Ovary (tissue), 9 donors: ENCODE results near the gene NRTN. TPM values are rescaled to one million over a fixed set of nuclear protein-coding genes. Genes with fewer than 3 reads are reported as not detected.
A peak's percentile ranks its signal among the peaks of the same experiment; 100 is the strongest.

Source experiments
- DNase-seq, 5 donors: peaks; one replicate each; pipeline ENCODE4 v3.0.0-alpha.2; 2019 to 2020
- H3K27ac ChIP-seq, 2 donors: fragments of 200-600 bp; one replicate each; pipeline versions ENCODE4 v1.5.1 to v1.8.0; 2019 to 2022
- H3K27me3 ChIP-seq: fragments of 200-600 bp; one replicate; pipeline ENCODE4 v1.8.0; 2022
- H3K36me3 ChIP-seq: fragments of 200-600 bp; sonication (generic); one replicate; pipeline ENCODE4 v1.5.1; 2019
- H3K4me1 ChIP-seq: one replicate; pipeline ENCODE4 v1.8.1; 2013; ENCODE audit warnings: mild to moderate bottlenecking, moderate library complexity; ENCODE audit not compliant: insufficient read depth
- H3K4me3 ChIP-seq: fragments of 200-600 bp; sonication (generic); one replicate; pipeline ENCODE4 v1.5.1; 2017
- H3K9me3 ChIP-seq, 2 donors: fragments of 200-600 bp in 1 of 2; sonication (generic) in 1 of 2; one replicate each; pipeline versions ENCODE4 v1.5.1 to v1.8.1; 2013 to 2019; ENCODE audit warnings: mild to moderate bottlenecking in 1 of 2, moderate library complexity in 1 of 2
- EP300 ChIP-seq: sonication (generic); formaldehyde crosslinking; IDR thresholded peaks from one replicate; pipeline ENCODE4 v1.6.1; 2017; ENCODE audit warnings: antibody characterized with exemption
- POLR2A ChIP-seq: fragments of 450-650 bp; IDR thresholded peaks from one replicate; pipeline ENCODE4 v1.6.1; 2017; ENCODE audit warnings: antibody characterized with exemption, mild to moderate bottlenecking, moderate library complexity
- WGBS, 3 donors: extraction: QIAGEN DNeasy Blood & Tissue Kit in 1 of 3; methylation state at CpG; one replicate each; pipeline versions ENCODE4 v1.1.5 to v1.1.7; 2013 to 2017; 5-methylcytosine and 5-hydroxymethylcytosine counted together
- intact Hi-C, 4 donors: fragments of 100-400 bp; cut with DNase I; formaldehyde crosslinking; loops; one replicate each; pipeline versions ENCODE4 v1.11.0 to v1.15.1; 2022 to 2023
- polyA plus RNA-seq, 2 donors: library from polyadenylated mRNA; stranded (reverse); fragments of 200-250 nt in 1 of 2; fragments of 350-450 nt in 1 of 2; fragmentation: Illumina TruSeq in 1 of 2; extraction: RNeasy Lipid Tissue Mini Kit (QIAGEN cat#74804) in 1 of 2; gene quantifications; one replicate each; pipeline ENCODE4 v1.2.3, GENCODE V29; 2013 to 2014
- total RNA-seq, 7 donors: library from RNA; depleted of rRNA in 2 of 7; stranded (reverse); fragments of >200 nt in 2 of 7; fragmentation: NEBNext Ultra II Directional in 3 of 7; extraction: Animal tissue kit (Norgen Biotek cat#: 25700) in 3 of 7; gene quantifications; one replicate each; pipeline versions ENCODE4 v1.1.0 to v1.2.4, GENCODE V29; 2016 to 2023
- TF ChIP-seq, protein P1 (sequence below), 3 donors: fragments of 450-650 bp in 2 of 3; fragments of 200-600 bp in 1 of 3; IDR thresholded peaks; one replicate each; pipeline versions ENCODE4 v1.5.1 to v1.8.0; 2016 to 2022; ENCODE audit warnings: antibody characterized with exemption in 3 of 3, mild to moderate bottlenecking in 1 of 3
- donor health status: DM: no; HTN: no; CAD: no; lungs with moderate emphysema.
- donor health status: DM: no; HTN: no; CAD: no.
- donor health status: Bipolar disorder and iron deficiency.
- donor health status: DM: yes; HTN: yes; CAD: no.
- donor health status: DM: no; HTN: no; CAD: no.
- donor health status: DM: yes; HTN: yes; CAD: no.

NRTN gene
- total and polyA plus RNA-seq, 9 donors: 0.11 to 2.8 (median 0.65) TPM; not detected in 4

DNA sequence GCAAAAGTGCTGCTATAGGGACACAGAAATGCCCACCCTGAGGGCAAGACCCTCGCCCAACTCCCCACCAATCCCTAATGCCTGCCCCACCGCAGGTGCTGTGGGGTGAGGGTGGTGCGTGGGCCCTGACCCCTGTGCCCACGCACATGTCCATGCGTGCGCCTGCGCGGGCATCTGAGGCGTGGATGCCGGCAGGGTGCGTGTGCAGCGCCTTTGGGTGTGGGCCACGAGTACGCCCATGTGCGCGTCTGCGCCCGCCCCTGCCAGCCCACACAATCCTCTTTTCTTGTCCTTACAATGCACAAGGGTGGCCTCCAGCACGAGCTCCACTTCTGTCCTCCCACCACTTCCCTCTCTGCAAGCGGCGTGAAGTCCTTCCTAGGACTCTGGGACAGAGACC, 20.3 kb downstream of the NRTN start:
- Histone ChIP-seq H3K27me3 (no peaks in the 10 kb centered on the region), H3K27ac (no peak overlapping the region), H3K36me3 (no peaks in the 10 kb centered on the region), H3K9me3 (no peaks in the 10 kb centered on the region), H3K4me1 (peaks cover 4% of the 10 kb centered on the region), H3K4me3 (no peak overlapping the region)
- intact Hi-C loops: no loop called here
- no peak for DNase-seq
- WGBS, 3 donors: 86 to 92% (median 86%) methylated on average over 21 of the region's 21 CpGs
- TF ChIP-seq EP300 (no peak), POLR2A (no peak)
- TF ChIP-seq, protein P1, sequence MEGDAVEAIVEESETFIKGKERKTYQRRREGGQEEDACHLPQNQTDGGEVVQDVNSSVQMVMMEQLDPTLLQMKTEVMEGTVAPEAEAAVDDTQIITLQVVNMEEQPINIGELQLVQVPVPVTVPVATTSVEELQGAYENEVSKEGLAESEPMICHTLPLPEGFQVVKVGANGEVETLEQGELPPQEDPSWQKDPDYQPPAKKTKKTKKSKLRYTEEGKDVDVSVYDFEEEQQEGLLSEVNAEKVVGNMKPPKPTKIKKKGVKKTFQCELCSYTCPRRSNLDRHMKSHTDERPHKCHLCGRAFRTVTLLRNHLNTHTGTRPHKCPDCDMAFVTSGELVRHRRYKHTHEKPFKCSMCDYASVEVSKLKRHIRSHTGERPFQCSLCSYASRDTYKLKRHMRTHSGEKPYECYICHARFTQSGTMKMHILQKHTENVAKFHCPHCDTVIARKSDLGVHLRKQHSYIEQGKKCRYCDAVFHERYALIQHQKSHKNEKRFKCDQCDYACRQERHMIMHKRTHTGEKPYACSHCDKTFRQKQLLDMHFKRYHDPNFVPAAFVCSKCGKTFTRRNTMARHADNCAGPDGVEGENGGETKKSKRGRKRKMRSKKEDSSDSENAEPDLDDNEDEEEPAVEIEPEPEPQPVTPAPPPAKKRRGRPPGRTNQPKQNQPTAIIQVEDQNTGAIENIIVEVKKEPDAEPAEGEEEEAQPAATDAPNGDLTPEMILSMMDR (IDR thresholded peaks at IDR 0.05): no peak

- H3K9me3 ChIP-seq: no peaks in the 10 kb centered on the region
- DNase-seq: peak in 1 of 5 donors; percentile 54
- no peak for TF ChIP-seq POLR2A
- TF ChIP-seq, protein P1 (IDR thresholded peaks at IDR 0.05): no peak
- TF ChIP-seq EP300: no peak
- no peak overlapping the region for H3K4me3 ChIP-seq
- 17 to 21% (median 17%) methylated on average over 24 of the region's 24 CpGs for WGBS, 3 donors
- no peaks in the 10 kb centered on the region for H3K36me3 ChIP-seq
- intact Hi-C loops: no loop called here
- H3K4me1 ChIP-seq: peaks cover 4% of the 10 kb centered on the region
- no peaks in the 10 kb centered on the region for H3K27me3 ChIP-seq
- H3K27ac ChIP-seq: no peak overlapping the region
These were observed 21.9 kb downstream of the NRTN start for GRCh38 chr19:5826531-5827341.

DNA sequence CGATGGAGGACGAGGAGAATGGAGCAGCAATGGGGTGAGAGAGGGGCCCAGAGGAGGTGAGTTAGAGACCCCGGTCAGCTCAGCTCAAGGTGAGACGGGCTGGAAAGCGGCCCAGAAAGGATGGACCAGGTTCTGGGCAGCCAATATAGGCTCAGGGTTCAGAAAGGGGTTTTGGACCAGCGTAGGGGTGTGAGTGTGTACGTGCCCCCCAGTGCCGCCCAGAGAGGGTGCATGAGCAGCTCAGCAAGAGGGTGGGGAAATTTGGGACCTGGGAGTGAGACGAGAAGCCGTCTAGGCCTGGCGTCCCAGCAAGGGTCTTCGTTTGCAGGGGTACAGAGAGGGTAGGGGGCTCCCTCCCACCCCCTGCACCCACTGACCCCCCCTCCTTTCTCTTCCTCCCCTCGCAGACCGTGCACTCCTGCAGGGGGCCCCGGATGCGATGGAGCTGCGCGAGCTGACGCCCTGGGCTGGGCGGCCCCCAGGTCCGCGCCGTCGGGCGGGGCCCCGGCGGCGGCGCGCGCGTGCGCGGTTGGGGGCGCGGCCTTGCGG, 22.5 kb downstream of the NRTN start:
- Histone ChIP-seq H3K9me3 (no peaks in the 10 kb centered on the region), H3K27me3 (no peaks in the 10 kb centered on the region), H3K4me3 (peak overlapping the region; percentile 16), H3K36me3 (no peaks in the 10 kb centered on the region), H3K27ac (no peak overlapping the region), H3K4me1 (peaks cover 3% of the 10 kb centered on the region)
- DNase-seq: no peak
- WGBS, 3 donors: 7 to 24% (median 13%) methylated on average over 15 to 37 of the region's 37 CpGs
- intact Hi-C loops: no loop called here
- TF ChIP-seq EP300 (no peak), POLR2A (no peak)
- TF ChIP-seq, protein P1 (IDR thresholded peaks at IDR 0.05): no peak

DNA sequence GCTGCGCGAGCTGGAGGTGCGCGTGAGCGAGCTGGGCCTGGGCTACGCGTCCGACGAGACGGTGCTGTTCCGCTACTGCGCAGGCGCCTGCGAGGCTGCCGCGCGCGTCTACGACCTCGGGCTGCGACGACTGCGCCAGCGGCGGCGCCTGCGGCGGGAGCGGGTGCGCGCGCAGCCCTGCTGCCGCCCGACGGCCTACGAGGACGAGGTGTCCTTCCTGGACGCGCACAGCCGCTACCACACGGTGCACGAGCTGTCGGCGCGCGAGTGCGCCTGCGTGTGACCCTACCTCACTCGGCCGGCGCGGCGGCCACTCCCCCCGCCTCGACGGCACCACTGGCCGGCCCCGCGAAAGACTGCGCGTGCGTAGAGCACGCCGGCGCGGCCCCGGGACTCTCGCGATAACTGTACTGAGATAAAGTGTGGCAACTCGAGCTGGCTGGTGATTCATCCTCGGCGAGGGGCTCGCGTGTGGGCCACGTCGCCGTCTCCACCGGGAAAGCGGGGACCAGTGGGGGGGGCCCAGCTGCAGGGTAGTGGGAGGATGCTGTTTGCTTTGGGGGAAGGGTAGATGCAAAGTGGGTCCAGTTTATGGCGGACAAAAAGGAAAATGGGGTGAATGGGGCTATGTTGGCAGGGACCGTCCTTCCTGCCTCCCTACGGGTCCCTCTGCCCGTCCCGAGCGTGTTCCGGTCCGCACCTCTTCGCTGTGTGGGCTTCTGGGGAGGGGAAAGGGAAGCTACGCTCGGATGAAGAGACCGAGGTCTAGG, 23.2 kb downstream of the NRTN start:
- H3K27ac ChIP-seq: no peak overlapping the region
- no peak for TF ChIP-seq EP300
- TF ChIP-seq, protein P1 (IDR thresholded peaks at IDR 0.05): no peak
- H3K4me1 ChIP-seq: peaks cover 3% of the 10 kb centered on the region
- no peaks in the 10 kb centered on the region for H3K27me3 ChIP-seq
- H3K4me3 ChIP-seq: peak overlapping the region; percentile 16
- H3K9me3 ChIP-seq: no peaks in the 10 kb centered on the region
- intact Hi-C loops: no loop called here
- no peaks in the 10 kb centered on the region for H3K36me3 ChIP-seq
- WGBS, 3 donors: 0 to 2% (median 1%) methylated on average over 67 to 91 of the region's 91 CpGs
- DNase-seq: peak; percentile 64 to 91 (median 72)
